Measurements from ENCODE around the gene RNF181.
"Not testable (repeated sequence)": the region's sequence is repeated elsewhere in the genome, so short reads cannot be mapped to it uniquely, and the experiment has no call there.

Gene RNF181

GRCh38 chr2:85597241-85597640 is 1.7 kb downstream of the RNF181 start:
- no peak for DNase-seq

GRCh38 chr2:85598594-85599340 is 3.2 kb downstream of the RNF181 start:
- DNase-seq, result no peak

GRCh38 chr2:85599468-85600234 is 4.1 kb downstream of the RNF181 start:
- no peak for DNase-seq

GRCh38 chr2:85600235-85600575 is 4.7 kb downstream of the RNF181 start:
- DNase-seq, result no peak

- no peak for DNase-seq
Observed at GRCh38 chr2:85600951-85601770, 5.6 kb downstream of the RNF181 start.

- DNase-seq, result no peak
Observed at GRCh38 chr2:85601771-85602475, 6.4 kb downstream of the RNF181 start.

- peak; percentile 83 for DNase-seq
Observed at GRCh38 chr2:85602476-85603234, 7.1 kb downstream of the RNF181 start, which contains the start of gene TMEM150A. TMEM150A (minus strand) TSS chr2:85602698; CDS start chr2:85601948, 750 bp downstream.

GRCh38 chr2:85604133-85604444 is 8.5 kb downstream of the RNF181 start:
- not testable (repeated sequence) for DNase-seq

GRCh38 chr2:85604568-85605339 is 9.2 kb downstream of the RNF181 start:
- no peak for DNase-seq

- DNase-seq, result no peak
Observed at GRCh38 chr2:85605406-85606115, 10.0 kb downstream of the RNF181 start.

GRCh38 chr2:85606116-85606455 is 10.5 kb downstream of the RNF181 start:
- peak; percentile 47 for DNase-seq

- no peak for DNase-seq
Observed at GRCh38 chr2:85607268-85608215, 12.0 kb downstream of the RNF181 start.

GRCh38 chr2:85611217-85611704 is 15.7 kb downstream of the RNF181 start:
- DNase-seq, result peak; percentile 39

GRCh38 chr2:85611705-85612587 is 16.4 kb downstream of the RNF181 start, which contains the start of gene C2orf68:
C2orf68 (minus strand) TSS chr2:85612066; CDS start chr2:85611984, 82 bp downstream.
- peak; percentile 73 for DNase-seq

GRCh38 chr2:85613717-85614515 is 18.4 kb downstream of the RNF181 start:
- no peak for DNase-seq

- DNase-seq, result not testable (repeated sequence)
Observed at GRCh38 chr2:85614757-85615156, 19.2 kb downstream of the RNF181 start.

- DNase-seq, result no peak
Observed at GRCh38 chr2:85615413-85615728, 19.8 kb downstream of the RNF181 start.
